Panc1 (cell line): ENCODE data around the gene ATOH8. TPM values are rescaled to one million over a fixed set of nuclear protein-coding genes. Genes with fewer than 3 reads are reported as not detected.

Experiments
- ATAC-seq: fragments of 200-7000 bp; cut with Tn5 transposase; 2 replicates; pipeline ENCODE4 v1.9.1; 2020; ENCODE audit warnings: mild to moderate bottlenecking, moderate library complexity
- BruUV-seq: library from RNA; stranded (reverse); fragments of 400-500 nt; replicated peaks from 2 replicates; lab custom pipeline; 2021; lab: Mats Ljungman, UMichigan
- CTCF ChIA-PET: fragments of 300-600 bp; sonication (Branson Sonifier 250); formaldehyde crosslinking; loops from one replicate; lab custom pipeline; 2022; ENCODE audit warnings: antibody characterized with exemption; lab: Charles Lee
- POLR2A ChIA-PET: fragments of 300-600 bp; sonication (Branson Sonifier 250); formaldehyde crosslinking; loops from one replicate; lab custom pipeline; 2022; ENCODE audit warnings: antibody characterized with exemption; lab: Charles Lee
- DNase-seq: peaks from one replicate; pipeline ENCODE4 v3.0.0-alpha.2; 2010; ENCODE audit warnings: low read depth, low spot score
- H3K27ac ChIP-seq: 2 replicates; pipeline ENCODE4 v1.5.1; 2011; ENCODE audit warnings: mild to moderate bottlenecking, low read length, inconsistent platforms
- H3K27me3 ChIP-seq: fragments of 200-500 bp; sonication (Bioruptor generic); 2 replicates; pipeline ENCODE4 v1.6.0; 2014; ENCODE audit warnings: low read length, inconsistent platforms; ENCODE audit not compliant: control insufficient read depth, insufficient read depth
- H3K36me3 ChIP-seq: fragments of 200-500 bp; sonication (Bioruptor generic); 2 replicates; pipeline ENCODE4 v1.5.1; 2014; ENCODE audit warnings: inconsistent platforms, mild to moderate bottlenecking, low read length, moderate library complexity; ENCODE audit not compliant: control insufficient read depth, insufficient read depth
- H3K4me1 ChIP-seq: 2 replicates; pipeline ENCODE4 v1.5.1; 2011; ENCODE audit warnings: inconsistent platforms, mild to moderate bottlenecking, low read length, moderate library complexity; ENCODE audit not compliant: control insufficient read depth, insufficient read depth
- H3K4me3 ChIP-seq, 2 experiments: 2 replicates each; pipeline ENCODE4 v1.5.1; 2011 to 2012; ENCODE audit warnings: low read depth in 2 of 2, low read length in 2 of 2, mild to moderate bottlenecking in 2 of 2, inconsistent platforms in 1 of 2, moderate library complexity in 1 of 2
- H3K9me3 ChIP-seq: fragments of 200-500 bp; sonication (Bioruptor generic); 2 replicates; pipeline ENCODE4 v1.5.1; 2014; ENCODE audit warnings: low read depth, mild to moderate bottlenecking, inconsistent platforms, low read length, moderate library complexity; ENCODE audit not compliant: control insufficient read depth, insufficient read depth
- CTCF ChIP-seq: fragments of 450-650 bp; IDR thresholded peaks from 2 replicates; pipeline ENCODE4 v1.5.1; 2017; ENCODE audit warnings: mild to moderate bottlenecking
- POLR2AphosphoS5 ChIP-seq: IDR thresholded peaks from 2 replicates; pipeline ENCODE4 v1.6.1; 2012; ENCODE audit warnings: mild to moderate bottlenecking, low read depth, low read length, moderate library complexity
- REST ChIP-seq, 2 experiments: IDR thresholded peaks; 2 replicates each; pipeline ENCODE4 v1.6.1; 2011 to 2012; ENCODE audit warnings: low read depth in 2 of 2, control low read depth in 1 of 2, low read length in 1 of 2, mild to moderate bottlenecking in 1 of 2, moderate library complexity in 1 of 2; ENCODE audit not compliant: insufficient read depth in 1 of 2
- SIN3A ChIP-seq: IDR thresholded peaks from 2 replicates; pipeline ENCODE4 v1.6.1; 2012; ENCODE audit warnings: low read depth, mild to moderate bottlenecking, low read length, moderate library complexity, borderline replicate concordance; ENCODE audit not compliant: insufficient read depth
- TCF7L2 ChIP-seq: IDR thresholded peaks from 2 replicates; pipeline ENCODE4 v1.6.1; 2011; ENCODE audit warnings: mild to moderate bottlenecking, low read depth, low read length, inconsistent platforms
- in situ Hi-C: cut with HindIII; loops from 2 replicates; pipeline ENCODE4 v1.10.0; 2016; ENCODE audit warnings: low sequenced_read_pairs, low pct_unique_long_range_greater_than_20kb
- intact Hi-C: fragments of 100-400 bp; cut with micrococcal nuclease; formaldehyde crosslinking; loops from one replicate; pipeline ENCODE4 v1.10.0; 2022; ENCODE audit not compliant: unreplicated experiment
- total RNA-seq: library from RNA; stranded (reverse); gene quantifications from one replicate; pipeline ENCODE4 v1.2.1, GENCODE V29; 2021; ENCODE audit not compliant: unreplicated experiment

Gene ATOH8
- total RNA-seq, 1 experiment from 2014 or later = 3.8 TPM

GRCh38 chr2:85735691-85736090 is 18.1 kb upstream of the ATOH8 start:
- ChIA-PET POLR2A (no interaction called here), CTCF (interaction anchor here (0.6 kb wide), 2 partner anchors 54 to 134 kb away, joined by 3 to 5 read pairs; no protein-coding TSS in a partner anchor)
- Histone ChIP-seq H3K9me3 (no peaks in the 10 kb centered on the region), H3K4me3 (no peak overlapping the region), H3K27ac (no peak overlapping the region), H3K4me1 (peaks cover 3% of the 10 kb centered on the region; the same call in 1 of the 2 replicates), H3K36me3 (no peaks in the 10 kb centered on the region), H3K27me3 (no peaks in the 10 kb centered on the region)
- in situ Hi-C loops (no loop called here), intact Hi-C loops (no loop called here)
- no TSS peak for BruUV-seq
- ATAC-seq (no peak), DNase-seq (no peak)
- no peak for TF ChIP-seq POLR2AphosphoS5
- TF ChIP-seq REST (IDR thresholded peaks at IDR 0.05; ENCODE audit: insufficient read depth in 1 of 2, low read depth in 2 of 2, low read length in 1 of 2) = no peak
- no peak for TF ChIP-seq CTCF
- no peak for TF ChIP-seq TCF7L2
- no peak for TF ChIP-seq SIN3A

DNA sequence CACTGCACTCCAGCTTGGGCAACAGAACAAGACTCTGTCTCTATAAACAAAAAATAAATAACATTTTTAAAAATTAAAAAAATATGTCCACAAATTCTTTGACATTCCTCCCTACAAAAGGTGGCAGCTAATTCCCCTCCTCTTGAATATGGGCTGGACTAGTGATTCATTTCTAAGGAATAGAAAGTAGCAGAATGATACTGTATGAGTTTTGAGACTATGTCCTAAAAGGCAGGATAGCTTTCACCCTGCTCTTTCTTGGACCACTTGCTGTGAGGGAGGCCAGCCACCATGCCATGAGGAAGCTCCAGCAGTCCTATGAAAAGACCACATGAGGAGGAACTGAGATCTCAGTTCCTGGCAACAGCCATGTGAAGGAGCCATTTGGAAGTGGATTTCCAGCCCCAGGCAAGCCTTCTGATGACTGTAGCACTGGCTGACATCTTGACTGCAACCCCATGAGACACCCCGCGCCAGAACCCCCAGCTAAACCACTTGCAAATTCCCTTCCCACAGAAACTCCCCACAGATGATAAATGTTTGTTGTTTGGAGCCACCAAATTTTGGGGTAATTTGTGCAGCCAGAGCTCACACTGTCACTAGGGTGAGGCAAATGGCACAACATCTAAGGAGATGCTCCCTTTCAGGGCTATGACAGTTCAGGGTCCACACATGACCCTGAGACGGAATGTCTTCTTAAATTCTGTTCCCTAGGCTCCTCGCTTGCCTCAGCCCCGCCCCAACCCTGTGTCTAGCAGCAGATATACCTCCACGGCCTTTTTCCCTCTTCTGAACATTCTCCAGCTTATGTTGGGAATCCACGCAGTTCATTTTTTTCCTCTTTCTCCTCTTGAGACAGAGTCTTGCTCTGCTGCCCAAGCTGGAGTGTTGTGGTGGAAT is 17.1 kb upstream of the ATOH8 start:
- Histone ChIP-seq H3K36me3 (no peaks in the 10 kb centered on the region), H3K9me3 (no peaks in the 10 kb centered on the region), H3K27ac (no peak overlapping the region), H3K27me3 (no peaks in the 10 kb centered on the region), H3K4me1 (peaks cover 5% of the 10 kb centered on the region), H3K4me3 (no peak overlapping the region)
- BruUV-seq = no TSS peak
- ChIA-PET CTCF (interaction anchor here (0.7 kb wide), 2 partner anchors 32 to 33 kb away, joined by 3 to 6 read pairs; no protein-coding TSS in a partner anchor), POLR2A (interaction anchor here (0.9 kb wide), 1 partner anchor 17 kb away, joined by 3 read pairs; the partner anchor contains the start of gene ATOH8)
- no peak for ATAC-seq
- intact Hi-C loops (no loop called here), in situ Hi-C loops (no loop called here)
- TF ChIP-seq POLR2AphosphoS5 = no peak
- TF ChIP-seq CTCF = no peak
- TF ChIP-seq TCF7L2 = no peak
- no peak for TF ChIP-seq SIN3A
- TF ChIP-seq REST (IDR thresholded peaks at IDR 0.05; ENCODE audit: insufficient read depth in 1 of 2, low read depth in 2 of 2, low read length in 1 of 2) = no peak
- DNase-seq = no peak
